Measurements from ENCODE around the gene PCDHGB7. TPM values are rescaled to one million over a fixed set of nuclear protein-coding genes. Genes with fewer than 3 reads are reported as not detected.
"Not testable (repeated sequence)": the region's sequence is repeated elsewhere in the genome, so short reads cannot be mapped to it uniquely, and the experiment has no call there.

The PCDHGB7 gene
- polyA plus RNA-seq, 2 donors: 1.2 to 1.4 TPM

DNA sequence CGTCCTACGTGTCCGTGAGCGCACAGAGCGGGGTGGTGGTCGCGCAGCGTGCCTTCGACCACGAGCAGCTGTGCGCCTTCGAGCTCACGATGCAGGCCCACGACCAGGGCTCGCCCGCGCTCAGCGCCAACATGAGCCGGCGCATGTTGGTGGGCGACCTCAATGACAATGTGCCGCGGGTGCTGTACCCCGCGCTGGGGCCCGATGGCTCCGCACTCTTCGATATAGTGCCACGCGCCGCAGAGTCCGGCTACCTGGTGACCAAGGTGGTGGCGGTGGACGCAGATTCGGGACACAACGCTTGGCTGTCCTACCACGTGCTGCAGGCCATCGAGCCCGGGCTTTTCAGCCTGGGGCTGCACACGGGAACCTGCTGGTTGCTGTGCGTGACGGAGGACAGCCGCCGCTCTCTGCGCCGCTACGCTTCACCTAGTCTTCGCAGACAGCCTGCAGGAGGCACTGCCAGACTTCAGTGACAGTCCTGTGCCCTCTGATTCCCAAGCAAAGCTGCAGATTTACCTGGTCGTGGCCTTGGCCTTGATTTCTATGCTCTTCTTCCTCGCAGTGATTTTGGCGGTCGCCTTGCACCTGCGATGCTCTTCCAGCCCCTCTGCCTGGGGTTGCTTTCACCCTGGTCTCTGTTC is 10.4 kb downstream of the PCDHGB7 start:
- Histone ChIP-seq H3K9me3 (ENCODE audit: control insufficient read depth in 2 of 2, insufficient read depth in 1 of 2, low read depth in 1 of 2, low read length in 1 of 2) (peaks cover 42 to 52% of the 10 kb centered on the region in 2 donors), H3K27ac (ENCODE audit: low read depth in 2 of 2, low read length in 1 of 2) (no peak overlapping the region), H3K27me3 (ENCODE audit: control insufficient read depth in 1 of 2, insufficient read depth in 2 of 2, low read length in 2 of 2) (peaks cover 0 to 2% of the 10 kb centered on the region in 2 donors), H3K4me1 (ENCODE audit: control insufficient read depth in 2 of 2, insufficient read depth in 2 of 2, low read length in 1 of 2) (no peaks in the 10 kb centered on the region), H3K36me3 (ENCODE audit: control insufficient read depth in 2 of 2, insufficient read depth in 2 of 2, low read length in 1 of 2) (no peaks in the 10 kb centered on the region), H3K4me3 (ENCODE audit: low read depth in 1 of 2, low read length in 2 of 2) (no peak overlapping the region)
- WGBS, 2 donors: 47 to 48% methylated on average over 52 to 53 of the region's 53 CpGs

- peaks cover 0 to 2% of the 10 kb centered on the region in 2 donors for H3K27me3 ChIP-seq (ENCODE audit: control insufficient read depth in 1 of 2, insufficient read depth in 2 of 2, low read length in 2 of 2)
- peak within 1 kb of the TSS in 1 of 2 donors; percentile 9 for H3K4me3 ChIP-seq (ENCODE audit: low read depth in 1 of 2, low read length in 2 of 2)
- H3K27ac ChIP-seq (ENCODE audit: low read depth in 2 of 2, low read length in 1 of 2): no peak within 1 kb of the TSS
- peaks cover 38 to 47% of the 10 kb centered on the region in 2 donors for H3K9me3 ChIP-seq (ENCODE audit: control insufficient read depth in 2 of 2, insufficient read depth in 1 of 2, low read depth in 1 of 2, low read length in 1 of 2)
- H3K4me1 ChIP-seq (ENCODE audit: control insufficient read depth in 2 of 2, insufficient read depth in 2 of 2, low read length in 1 of 2): no peaks in the 10 kb centered on the region
- WGBS, 2 donors: 14 to 18% methylated on average over 33 of the region's 33 CpGs
- no peaks in the 10 kb centered on the region for H3K36me3 ChIP-seq (ENCODE audit: control insufficient read depth in 2 of 2, insufficient read depth in 2 of 2, low read length in 1 of 2)
Observed at GRCh38 chr5:141430332-141431113, 13.0 kb downstream of the PCDHGB7 start, which contains the start of gene PCDHGA12. TSS of gene PCDHGA12 (plus strand) at chr5:141430507. CDS start at chr5:141430760, 253 bp downstream.

- Histone ChIP-seq H3K27ac (ENCODE audit: low read depth in 2 of 2, low read length in 1 of 2) (no peak overlapping the region), H3K4me1 (ENCODE audit: control insufficient read depth in 2 of 2, insufficient read depth in 2 of 2, low read length in 1 of 2) (no peaks in the 10 kb centered on the region), H3K27me3 (ENCODE audit: control insufficient read depth in 1 of 2, insufficient read depth in 2 of 2, low read length in 2 of 2) (peaks cover 0 to 2% of the 10 kb centered on the region in 2 donors), H3K4me3 (ENCODE audit: low read depth in 1 of 2, low read length in 2 of 2) (peak overlapping the region in 1 of 2 donors; percentile 9), H3K36me3 (ENCODE audit: control insufficient read depth in 2 of 2, insufficient read depth in 2 of 2, low read length in 1 of 2) (no peaks in the 10 kb centered on the region), H3K9me3 (ENCODE audit: control insufficient read depth in 2 of 2, insufficient read depth in 1 of 2, low read depth in 1 of 2, low read length in 1 of 2) (peaks cover 33 to 41% of the 10 kb centered on the region in 2 donors)
- WGBS, 2 donors: 20 to 24% methylated on average over 37 of the region's 37 CpGs
Observed at GRCh38 chr5:141431286-141431685, 13.8 kb downstream of the PCDHGB7 start.

- H3K27me3 ChIP-seq (ENCODE audit: control insufficient read depth in 1 of 2, insufficient read depth in 2 of 2, low read length in 2 of 2); H3K27ac ChIP-seq (ENCODE audit: low read depth in 2 of 2, low read length in 1 of 2); H3K4me1 ChIP-seq (ENCODE audit: control insufficient read depth in 2 of 2, insufficient read depth in 2 of 2, low read length in 1 of 2); H3K4me3 ChIP-seq (ENCODE audit: low read depth in 1 of 2, low read length in 2 of 2); H3K36me3 ChIP-seq (ENCODE audit: control insufficient read depth in 2 of 2, insufficient read depth in 2 of 2, low read length in 1 of 2): not testable (repeated sequence)
- H3K9me3 ChIP-seq (ENCODE audit: control insufficient read depth in 2 of 2, insufficient read depth in 1 of 2, low read depth in 1 of 2, low read length in 1 of 2): peaks cover 29 to 35% of the 10 kb centered on the region in 2 donors
- 35 to 47% methylated on average over 33 to 38 of the region's 38 CpGs for WGBS, 2 donors
Observed at GRCh38 chr5:141432308-141432707, 14.8 kb downstream of the PCDHGB7 start.

- H3K9me3 ChIP-seq (ENCODE audit: control insufficient read depth in 2 of 2, insufficient read depth in 1 of 2, low read depth in 1 of 2, low read length in 1 of 2): peaks cover 25 to 30% of the 10 kb centered on the region in 2 donors
- not testable (repeated sequence) for H3K4me3 ChIP-seq (ENCODE audit: low read depth in 1 of 2, low read length in 2 of 2); H3K27ac ChIP-seq (ENCODE audit: low read depth in 2 of 2, low read length in 1 of 2); H3K27me3 ChIP-seq (ENCODE audit: control insufficient read depth in 1 of 2, insufficient read depth in 2 of 2, low read length in 2 of 2); H3K4me1 ChIP-seq (ENCODE audit: control insufficient read depth in 2 of 2, insufficient read depth in 2 of 2, low read length in 1 of 2); H3K36me3 ChIP-seq (ENCODE audit: control insufficient read depth in 2 of 2, insufficient read depth in 2 of 2, low read length in 1 of 2)
- 29 to 30% methylated on average over 22 to 29 of the region's 29 CpGs for WGBS, 2 donors
Observed at GRCh38 chr5:141432726-141433125, 15.2 kb downstream of the PCDHGB7 start.

- H3K9me3 ChIP-seq (ENCODE audit: control insufficient read depth in 2 of 2, insufficient read depth in 1 of 2, low read depth in 1 of 2, low read length in 1 of 2): peaks cover 19 to 24% of the 10 kb centered on the region in 2 donors
- H3K4me1 ChIP-seq (ENCODE audit: control insufficient read depth in 2 of 2, insufficient read depth in 2 of 2, low read length in 1 of 2): no peaks in the 10 kb centered on the region
- H3K27ac ChIP-seq (ENCODE audit: low read depth in 2 of 2, low read length in 1 of 2): no peak overlapping the region
- H3K27me3 ChIP-seq (ENCODE audit: control insufficient read depth in 1 of 2, insufficient read depth in 2 of 2, low read length in 2 of 2): peaks cover 0 to 2% of the 10 kb centered on the region in 2 donors
- 73 to 76% methylated on average over 2 of the region's 2 CpGs for WGBS, 2 donors
- H3K4me3 ChIP-seq (ENCODE audit: low read depth in 1 of 2, low read length in 2 of 2): no peak overlapping the region
- H3K36me3 ChIP-seq (ENCODE audit: control insufficient read depth in 2 of 2, insufficient read depth in 2 of 2, low read length in 1 of 2): no peaks in the 10 kb centered on the region
Observed at GRCh38 chr5:141434006-141434405, 16.5 kb downstream of the PCDHGB7 start.

DNA sequence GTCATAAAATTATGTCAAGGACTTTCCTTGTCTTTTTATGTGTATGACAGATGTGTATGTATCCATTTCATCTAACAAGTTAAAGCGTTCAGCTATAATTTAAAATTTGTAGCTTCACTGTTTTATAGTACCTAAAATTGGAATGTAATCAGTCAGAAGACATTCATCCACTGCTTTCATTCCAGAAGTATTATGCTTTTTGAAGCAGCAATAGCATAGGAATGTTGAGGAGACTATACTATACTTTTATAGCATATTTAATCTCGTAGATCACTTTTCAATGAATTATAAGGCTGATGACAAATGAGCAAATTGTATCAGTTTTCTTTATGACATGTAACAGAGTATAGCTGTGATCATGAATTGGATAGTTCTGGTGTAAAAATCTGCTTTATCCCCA is 19.7 kb downstream of the PCDHGB7 start:
- H3K4me1 ChIP-seq (ENCODE audit: control insufficient read depth in 2 of 2, insufficient read depth in 2 of 2, low read length in 1 of 2): no peaks in the 10 kb centered on the region
- H3K9me3 ChIP-seq (ENCODE audit: control insufficient read depth in 2 of 2, insufficient read depth in 1 of 2, low read depth in 1 of 2, low read length in 1 of 2): peaks cover 13 to 23% of the 10 kb centered on the region in 2 donors
- no peaks in the 10 kb centered on the region for H3K27me3 ChIP-seq (ENCODE audit: control insufficient read depth in 1 of 2, insufficient read depth in 2 of 2, low read length in 2 of 2)
- H3K36me3 ChIP-seq (ENCODE audit: control insufficient read depth in 2 of 2, insufficient read depth in 2 of 2, low read length in 1 of 2): no peaks in the 10 kb centered on the region
- H3K4me3 ChIP-seq (ENCODE audit: low read depth in 1 of 2, low read length in 2 of 2): no peak overlapping the region
- H3K27ac ChIP-seq (ENCODE audit: low read depth in 2 of 2, low read length in 1 of 2): no peak overlapping the region
- WGBS, 2 donors: 83 to 89% methylated on average over 2 of the region's 2 CpGs

GRCh38 chr5:141439411-141440141 is 22.1 kb downstream of the PCDHGB7 start:
- Histone ChIP-seq H3K4me3 (ENCODE audit: low read depth in 1 of 2, low read length in 2 of 2) (no peak overlapping the region), H3K9me3 (ENCODE audit: control insufficient read depth in 2 of 2, insufficient read depth in 1 of 2, low read depth in 1 of 2, low read length in 1 of 2) (peaks cover 10 to 16% of the 10 kb centered on the region in 2 donors), H3K27ac (ENCODE audit: low read depth in 2 of 2, low read length in 1 of 2) (no peak overlapping the region), H3K27me3 (ENCODE audit: control insufficient read depth in 1 of 2, insufficient read depth in 2 of 2, low read length in 2 of 2) (no peaks in the 10 kb centered on the region), H3K36me3 (ENCODE audit: control insufficient read depth in 2 of 2, insufficient read depth in 2 of 2, low read length in 1 of 2) (no peaks in the 10 kb centered on the region), H3K4me1 (ENCODE audit: control insufficient read depth in 2 of 2, insufficient read depth in 2 of 2, low read length in 1 of 2) (no peaks in the 10 kb centered on the region)
- whole genome bisulfite sequencing, 2 donors: 65 to 69% methylated on average over 10 of the region's 10 CpGs

DNA sequence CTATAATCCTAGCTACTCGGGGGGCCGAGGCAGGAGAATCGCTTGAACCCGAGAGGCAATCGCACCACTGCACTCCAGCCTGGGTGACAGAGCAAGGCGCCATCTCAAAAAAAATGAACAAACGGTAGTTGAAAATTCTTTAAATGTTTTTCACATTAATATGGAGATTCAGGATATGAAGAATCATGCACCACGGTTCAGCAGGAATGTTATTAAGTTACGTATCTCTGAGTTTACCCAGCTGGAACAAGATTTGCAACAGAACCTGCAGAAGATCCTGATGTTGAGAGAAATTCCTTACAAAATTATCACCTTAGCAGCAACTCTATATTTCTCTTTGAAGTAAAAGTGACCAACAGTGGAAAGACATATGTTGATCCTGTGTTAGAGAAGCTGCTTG is 22.9 kb downstream of the PCDHGB7 start:
- H3K4me3 ChIP-seq (ENCODE audit: low read depth in 1 of 2, low read length in 2 of 2): no peak overlapping the region
- H3K27ac ChIP-seq (ENCODE audit: low read depth in 2 of 2, low read length in 1 of 2): no peak overlapping the region
- H3K27me3 ChIP-seq (ENCODE audit: control insufficient read depth in 1 of 2, insufficient read depth in 2 of 2, low read length in 2 of 2): no peaks in the 10 kb centered on the region
- 93 to 94% methylated on average over 9 of the region's 9 CpGs for WGBS, 2 donors
- peaks cover 10 to 16% of the 10 kb centered on the region in 2 donors for H3K9me3 ChIP-seq (ENCODE audit: control insufficient read depth in 2 of 2, insufficient read depth in 1 of 2, low read depth in 1 of 2, low read length in 1 of 2)
- no peaks in the 10 kb centered on the region for H3K36me3 ChIP-seq (ENCODE audit: control insufficient read depth in 2 of 2, insufficient read depth in 2 of 2, low read length in 1 of 2)
- no peaks in the 10 kb centered on the region for H3K4me1 ChIP-seq (ENCODE audit: control insufficient read depth in 2 of 2, insufficient read depth in 2 of 2, low read length in 1 of 2)

All from esophagus (tissue), 2 donors.